Panc1 (cell line): ENCODE data around the gene DLG2. TPM values are rescaled to one million over a fixed set of nuclear protein-coding genes. Genes with fewer than 3 reads are reported as not detected.

Experiments used
- ATAC-seq: fragments of 200-7000 bp; cut with Tn5 transposase; 2 replicates; pipeline ENCODE4 v1.9.1; 2020; ENCODE audit warnings: mild to moderate bottlenecking, moderate library complexity
- BruUV-seq: library from RNA; stranded (reverse); fragments of 400-500 nt; replicated peaks from 2 replicates; lab custom pipeline; 2021; lab: Mats Ljungman, UMichigan
- CTCF ChIA-PET: fragments of 300-600 bp; sonication (Branson Sonifier 250); formaldehyde crosslinking; loops from one replicate; lab custom pipeline; 2022; ENCODE audit warnings: antibody characterized with exemption; lab: Charles Lee
- POLR2A ChIA-PET: fragments of 300-600 bp; sonication (Branson Sonifier 250); formaldehyde crosslinking; loops from one replicate; lab custom pipeline; 2022; ENCODE audit warnings: antibody characterized with exemption; lab: Charles Lee
- DNase-seq: peaks from one replicate; pipeline ENCODE4 v3.0.0-alpha.2; 2010; ENCODE audit warnings: low read depth, low spot score
- H3K27ac ChIP-seq: 2 replicates; pipeline ENCODE4 v1.5.1; 2011; ENCODE audit warnings: mild to moderate bottlenecking, low read length, inconsistent platforms
- H3K27me3 ChIP-seq: fragments of 200-500 bp; sonication (Bioruptor generic); 2 replicates; pipeline ENCODE4 v1.6.0; 2014; ENCODE audit warnings: low read length, inconsistent platforms; ENCODE audit not compliant: control insufficient read depth, insufficient read depth
- H3K36me3 ChIP-seq: fragments of 200-500 bp; sonication (Bioruptor generic); 2 replicates; pipeline ENCODE4 v1.5.1; 2014; ENCODE audit warnings: inconsistent platforms, mild to moderate bottlenecking, low read length, moderate library complexity; ENCODE audit not compliant: control insufficient read depth, insufficient read depth
- H3K4me1 ChIP-seq: 2 replicates; pipeline ENCODE4 v1.5.1; 2011; ENCODE audit warnings: inconsistent platforms, mild to moderate bottlenecking, low read length, moderate library complexity; ENCODE audit not compliant: control insufficient read depth, insufficient read depth
- H3K4me3 ChIP-seq, 2 experiments: 2 replicates each; pipeline ENCODE4 v1.5.1; 2011 to 2012; ENCODE audit warnings: low read depth in 2 of 2, low read length in 2 of 2, mild to moderate bottlenecking in 2 of 2, inconsistent platforms in 1 of 2, moderate library complexity in 1 of 2
- H3K9me3 ChIP-seq: fragments of 200-500 bp; sonication (Bioruptor generic); 2 replicates; pipeline ENCODE4 v1.5.1; 2014; ENCODE audit warnings: low read depth, mild to moderate bottlenecking, inconsistent platforms, low read length, moderate library complexity; ENCODE audit not compliant: control insufficient read depth, insufficient read depth
- POLR2AphosphoS5 ChIP-seq: IDR thresholded peaks from 2 replicates; pipeline ENCODE4 v1.6.1; 2012; ENCODE audit warnings: mild to moderate bottlenecking, low read depth, low read length, moderate library complexity
- SIN3A ChIP-seq: IDR thresholded peaks from 2 replicates; pipeline ENCODE4 v1.6.1; 2012; ENCODE audit warnings: low read depth, mild to moderate bottlenecking, low read length, moderate library complexity, borderline replicate concordance; ENCODE audit not compliant: insufficient read depth
- TCF7L2 ChIP-seq: IDR thresholded peaks from 2 replicates; pipeline ENCODE4 v1.6.1; 2011; ENCODE audit warnings: mild to moderate bottlenecking, low read depth, low read length, inconsistent platforms
- in situ Hi-C: cut with HindIII; loops from 2 replicates; pipeline ENCODE4 v1.10.0; 2016; ENCODE audit warnings: low sequenced_read_pairs, low pct_unique_long_range_greater_than_20kb
- intact Hi-C: fragments of 100-400 bp; cut with micrococcal nuclease; formaldehyde crosslinking; loops from one replicate; pipeline ENCODE4 v1.10.0; 2022; ENCODE audit not compliant: unreplicated experiment
- total RNA-seq: library from RNA; stranded (reverse); gene quantifications from one replicate; pipeline ENCODE4 v1.2.1, GENCODE V29; 2021; ENCODE audit not compliant: unreplicated experiment
- TF ChIP-seq, protein P1 (sequence below): fragments of 450-650 bp; IDR thresholded peaks from 2 replicates; pipeline ENCODE4 v1.5.1; 2017; ENCODE audit warnings: mild to moderate bottlenecking
- TF ChIP-seq, protein P2 (sequence below), 2 experiments: IDR thresholded peaks; 2 replicates each; pipeline ENCODE4 v1.6.1; 2011 to 2012; ENCODE audit warnings: low read depth in 2 of 2, control low read depth in 1 of 2, low read length in 1 of 2, mild to moderate bottlenecking in 1 of 2, moderate library complexity in 1 of 2; ENCODE audit not compliant: insufficient read depth in 1 of 2

Gene DLG2
- total RNA-seq, 1 experiment from 2014 or later = 4.2 TPM

DNA sequence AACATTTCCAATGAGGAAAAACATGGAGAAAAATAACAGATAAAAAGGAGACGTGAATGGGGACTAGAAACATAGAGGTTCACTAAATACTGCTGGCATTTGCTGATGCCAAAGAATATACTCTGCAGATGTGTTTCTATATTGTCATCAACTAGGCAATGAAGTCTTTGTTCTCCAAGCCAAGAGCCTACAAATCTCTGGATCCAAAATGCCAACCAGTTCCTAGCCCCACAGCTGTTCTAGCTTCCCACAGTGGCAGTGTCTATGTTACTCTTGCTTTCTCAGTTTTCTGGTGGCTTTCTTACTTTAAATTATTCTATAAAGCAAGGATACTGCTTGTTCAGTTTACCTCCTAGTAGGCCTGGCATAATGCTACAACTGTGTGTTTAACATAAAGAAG, 1363.1 kb downstream of the DLG2 start:
- ATAC-seq (no peak), DNase-seq (no peak)
- Histone ChIP-seq H3K27ac (no peak overlapping the region), H3K4me1 (no peaks in the 10 kb centered on the region), H3K4me3 (no peak overlapping the region), H3K9me3 (no peaks in the 10 kb centered on the region), H3K27me3 (no peaks in the 10 kb centered on the region), H3K36me3 (no peaks in the 10 kb centered on the region)
- CTCF ChIA-PET = no interaction called here
- no TSS peak for BruUV-seq
- POLR2A ChIA-PET = no interaction called here
- in situ Hi-C loops = no loop called here
- TF ChIP-seq, protein P1, sequence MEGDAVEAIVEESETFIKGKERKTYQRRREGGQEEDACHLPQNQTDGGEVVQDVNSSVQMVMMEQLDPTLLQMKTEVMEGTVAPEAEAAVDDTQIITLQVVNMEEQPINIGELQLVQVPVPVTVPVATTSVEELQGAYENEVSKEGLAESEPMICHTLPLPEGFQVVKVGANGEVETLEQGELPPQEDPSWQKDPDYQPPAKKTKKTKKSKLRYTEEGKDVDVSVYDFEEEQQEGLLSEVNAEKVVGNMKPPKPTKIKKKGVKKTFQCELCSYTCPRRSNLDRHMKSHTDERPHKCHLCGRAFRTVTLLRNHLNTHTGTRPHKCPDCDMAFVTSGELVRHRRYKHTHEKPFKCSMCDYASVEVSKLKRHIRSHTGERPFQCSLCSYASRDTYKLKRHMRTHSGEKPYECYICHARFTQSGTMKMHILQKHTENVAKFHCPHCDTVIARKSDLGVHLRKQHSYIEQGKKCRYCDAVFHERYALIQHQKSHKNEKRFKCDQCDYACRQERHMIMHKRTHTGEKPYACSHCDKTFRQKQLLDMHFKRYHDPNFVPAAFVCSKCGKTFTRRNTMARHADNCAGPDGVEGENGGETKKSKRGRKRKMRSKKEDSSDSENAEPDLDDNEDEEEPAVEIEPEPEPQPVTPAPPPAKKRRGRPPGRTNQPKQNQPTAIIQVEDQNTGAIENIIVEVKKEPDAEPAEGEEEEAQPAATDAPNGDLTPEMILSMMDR = no peak
- no peak for TF ChIP-seq POLR2AphosphoS5
- no peak for TF ChIP-seq TCF7L2
- TF ChIP-seq, protein P2, sequence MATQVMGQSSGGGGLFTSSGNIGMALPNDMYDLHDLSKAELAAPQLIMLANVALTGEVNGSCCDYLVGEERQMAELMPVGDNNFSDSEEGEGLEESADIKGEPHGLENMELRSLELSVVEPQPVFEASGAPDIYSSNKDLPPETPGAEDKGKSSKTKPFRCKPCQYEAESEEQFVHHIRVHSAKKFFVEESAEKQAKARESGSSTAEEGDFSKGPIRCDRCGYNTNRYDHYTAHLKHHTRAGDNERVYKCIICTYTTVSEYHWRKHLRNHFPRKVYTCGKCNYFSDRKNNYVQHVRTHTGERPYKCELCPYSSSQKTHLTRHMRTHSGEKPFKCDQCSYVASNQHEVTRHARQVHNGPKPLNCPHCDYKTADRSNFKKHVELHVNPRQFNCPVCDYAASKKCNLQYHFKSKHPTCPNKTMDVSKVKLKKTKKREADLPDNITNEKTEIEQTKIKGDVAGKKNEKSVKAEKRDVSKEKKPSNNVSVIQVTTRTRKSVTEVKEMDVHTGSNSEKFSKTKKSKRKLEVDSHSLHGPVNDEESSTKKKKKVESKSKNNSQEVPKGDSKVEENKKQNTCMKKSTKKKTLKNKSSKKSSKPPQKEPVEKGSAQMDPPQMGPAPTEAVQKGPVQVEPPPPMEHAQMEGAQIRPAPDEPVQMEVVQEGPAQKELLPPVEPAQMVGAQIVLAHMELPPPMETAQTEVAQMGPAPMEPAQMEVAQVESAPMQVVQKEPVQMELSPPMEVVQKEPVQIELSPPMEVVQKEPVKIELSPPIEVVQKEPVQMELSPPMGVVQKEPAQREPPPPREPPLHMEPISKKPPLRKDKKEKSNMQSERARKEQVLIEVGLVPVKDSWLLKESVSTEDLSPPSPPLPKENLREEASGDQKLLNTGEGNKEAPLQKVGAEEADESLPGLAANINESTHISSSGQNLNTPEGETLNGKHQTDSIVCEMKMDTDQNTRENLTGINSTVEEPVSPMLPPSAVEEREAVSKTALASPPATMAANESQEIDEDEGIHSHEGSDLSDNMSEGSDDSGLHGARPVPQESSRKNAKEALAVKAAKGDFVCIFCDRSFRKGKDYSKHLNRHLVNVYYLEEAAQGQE (IDR thresholded peaks at IDR 0.05; ENCODE audit: insufficient read depth in 1 of 2, low read depth in 2 of 2, low read length in 1 of 2) = no peak
- TF ChIP-seq SIN3A = no peak
- intact Hi-C loops = no loop called here

DNA sequence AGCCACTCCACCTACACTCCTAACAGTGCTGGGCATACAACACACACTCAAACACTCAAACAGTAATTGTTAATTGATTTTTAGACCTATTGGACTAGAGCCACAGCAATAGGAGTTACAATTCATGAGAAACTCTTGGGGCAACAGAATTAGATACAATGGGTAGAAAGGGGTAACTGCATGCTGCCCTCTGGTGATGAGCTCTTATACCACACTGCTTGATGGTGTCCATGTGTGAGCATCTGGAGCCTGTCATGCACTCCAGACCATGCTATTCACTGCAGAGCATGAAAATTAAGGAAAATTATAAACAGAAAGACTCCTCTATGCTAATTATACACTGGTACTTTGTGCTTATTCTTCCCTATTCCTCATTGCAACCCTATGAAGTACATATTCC, 1365.4 kb downstream of the DLG2 start:
- BruUV-seq = no TSS peak
- no peak for ATAC-seq
- Histone ChIP-seq H3K27me3 (no peaks in the 10 kb centered on the region), H3K9me3 (no peaks in the 10 kb centered on the region), H3K27ac (no peak overlapping the region), H3K36me3 (no peaks in the 10 kb centered on the region), H3K4me1 (no peaks in the 10 kb centered on the region), H3K4me3 (no peak overlapping the region)
- in situ Hi-C loops (no loop called here), intact Hi-C loops (loop anchor here (2.0 kb wide), 1 partner anchor 425 kb away; no protein-coding TSS in a partner anchor)
- POLR2A ChIA-PET = no interaction called here
- DNase-seq = no peak
- CTCF ChIA-PET = no interaction called here
- TF ChIP-seq, protein P1 = peak; percentile 10; the same call in 1 of the 2 replicates
- TF ChIP-seq, protein P2 (IDR thresholded peaks at IDR 0.05; ENCODE audit: insufficient read depth in 1 of 2, low read depth in 2 of 2, low read length in 1 of 2) = no peak
- TF ChIP-seq POLR2AphosphoS5 = no peak
- TF ChIP-seq SIN3A = no peak
- no peak for TF ChIP-seq TCF7L2
